ENCODE data around the gene ODC1.

GRCh38 chr2:10430886-10431622 lies 17.1 kb downstream of the ODC1 start:
- TF ChIP-seq CTCF (IDR thresholded peaks at IDR 0.05), result no peak
- no peak for TF ChIP-seq POLR2A (IDR thresholded peaks at IDR 0.05)

Data from uterus (tissue), 2 donors.